Inflammatory macrophage treated with lipopolysaccharide for 4 hours (primary cell): ENCODE measurements around the gene SEPTIN8.

Source experiments
- DNase-seq: peaks from one replicate; pipeline ENCODE4 v3.0.0-alpha.2; 2020

Gene SEPTIN8

GRCh38 chr5:132779961-132780360 is 2.9 kb upstream of the SEPTIN8 start:
- DNase-seq: no peak

GRCh38 chr5:132778856-132779255 is 1.8 kb upstream of the SEPTIN8 start:
- no peak for DNase-seq

GRCh38 chr5:132778129-132778528 is 1.1 kb upstream of the SEPTIN8 start:
- no peak for DNase-seq

GRCh38 chr5:132776938-132777208 is 166 bp downstream of the SEPTIN8 start:
- no peak for DNase-seq

- DNase-seq: no peak
Measured at GRCh38 chr5:132776131-132776937, 705 bp downstream of the SEPTIN8 start.

GRCh38 chr5:132775476-132775961 is 1.5 kb downstream of the SEPTIN8 start:
- no peak for DNase-seq

- DNase-seq: no peak
Measured at GRCh38 chr5:132774896-132775295, 2.1 kb downstream of the SEPTIN8 start.

- no peak for DNase-seq
Measured at GRCh38 chr5:132774406-132774805, 2.6 kb downstream of the SEPTIN8 start.

GRCh38 chr5:132773601-132774355 is 3.3 kb downstream of the SEPTIN8 start:
- DNase-seq: no peak

- DNase-seq: no peak
Measured at GRCh38 chr5:132773114-132773513, 3.9 kb downstream of the SEPTIN8 start.

- DNase-seq: no peak
Measured at GRCh38 chr5:132772291-132773070, 4.6 kb downstream of the SEPTIN8 start.

- no peak for DNase-seq
Measured at GRCh38 chr5:132771503-132771998, 5.5 kb downstream of the SEPTIN8 start.

GRCh38 chr5:132770476-132771159 is 6.4 kb downstream of the SEPTIN8 start:
- no peak for DNase-seq

- no peak for DNase-seq
Measured at GRCh38 chr5:132768485-132768868, 8.6 kb downstream of the SEPTIN8 start.

GRCh38 chr5:132767150-132767549 is 9.9 kb downstream of the SEPTIN8 start:
- no peak for DNase-seq

- DNase-seq: no peak
Measured at GRCh38 chr5:132766806-132767055, 10.3 kb downstream of the SEPTIN8 start.

- DNase-seq: no peak
Measured at GRCh38 chr5:132766020-132766805, 10.8 kb downstream of the SEPTIN8 start.

- no peak for DNase-seq
Measured at GRCh38 chr5:132765311-132766019, 11.6 kb downstream of the SEPTIN8 start.

- no peak for DNase-seq
Measured at GRCh38 chr5:132764671-132765238, 12.3 kb downstream of the SEPTIN8 start.

GRCh38 chr5:132764051-132764450 is 13.0 kb downstream of the SEPTIN8 start:
- DNase-seq: no peak
